ENCODE results near the gene ENGASE.

Gene ENGASE

DNA sequence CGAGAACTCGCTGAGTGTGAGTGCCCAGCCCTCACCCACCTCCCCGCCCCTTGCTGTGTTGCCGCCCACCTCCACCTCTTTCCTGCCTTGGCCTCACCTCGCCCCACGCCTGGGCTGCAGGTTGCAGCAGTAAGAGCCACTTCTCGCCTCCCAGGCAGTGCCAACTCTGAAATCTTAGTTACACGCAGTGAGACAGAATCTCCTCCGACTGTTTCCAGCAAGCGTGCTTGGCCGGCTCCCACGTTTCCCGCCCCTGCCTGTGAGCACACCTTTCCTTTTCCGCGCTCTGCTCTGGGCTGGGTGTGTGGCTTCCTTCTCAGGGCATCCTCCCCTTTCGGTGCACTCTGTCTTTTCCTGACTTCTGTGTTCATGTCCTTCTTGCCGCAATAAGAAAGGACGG is 5.7 kb downstream of the ENGASE start:
- no peak for DNase-seq (ENCODE audit: low read depth)
- TF ChIP-seq, protein P1, sequence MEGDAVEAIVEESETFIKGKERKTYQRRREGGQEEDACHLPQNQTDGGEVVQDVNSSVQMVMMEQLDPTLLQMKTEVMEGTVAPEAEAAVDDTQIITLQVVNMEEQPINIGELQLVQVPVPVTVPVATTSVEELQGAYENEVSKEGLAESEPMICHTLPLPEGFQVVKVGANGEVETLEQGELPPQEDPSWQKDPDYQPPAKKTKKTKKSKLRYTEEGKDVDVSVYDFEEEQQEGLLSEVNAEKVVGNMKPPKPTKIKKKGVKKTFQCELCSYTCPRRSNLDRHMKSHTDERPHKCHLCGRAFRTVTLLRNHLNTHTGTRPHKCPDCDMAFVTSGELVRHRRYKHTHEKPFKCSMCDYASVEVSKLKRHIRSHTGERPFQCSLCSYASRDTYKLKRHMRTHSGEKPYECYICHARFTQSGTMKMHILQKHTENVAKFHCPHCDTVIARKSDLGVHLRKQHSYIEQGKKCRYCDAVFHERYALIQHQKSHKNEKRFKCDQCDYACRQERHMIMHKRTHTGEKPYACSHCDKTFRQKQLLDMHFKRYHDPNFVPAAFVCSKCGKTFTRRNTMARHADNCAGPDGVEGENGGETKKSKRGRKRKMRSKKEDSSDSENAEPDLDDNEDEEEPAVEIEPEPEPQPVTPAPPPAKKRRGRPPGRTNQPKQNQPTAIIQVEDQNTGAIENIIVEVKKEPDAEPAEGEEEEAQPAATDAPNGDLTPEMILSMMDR (conservative IDR thresholded peaks at IDR 0.05; ENCODE audit: low read depth, low read length), result no peak
- H3K4me3 ChIP-seq (ENCODE audit: low read length), result no peak overlapping the region

DNA sequence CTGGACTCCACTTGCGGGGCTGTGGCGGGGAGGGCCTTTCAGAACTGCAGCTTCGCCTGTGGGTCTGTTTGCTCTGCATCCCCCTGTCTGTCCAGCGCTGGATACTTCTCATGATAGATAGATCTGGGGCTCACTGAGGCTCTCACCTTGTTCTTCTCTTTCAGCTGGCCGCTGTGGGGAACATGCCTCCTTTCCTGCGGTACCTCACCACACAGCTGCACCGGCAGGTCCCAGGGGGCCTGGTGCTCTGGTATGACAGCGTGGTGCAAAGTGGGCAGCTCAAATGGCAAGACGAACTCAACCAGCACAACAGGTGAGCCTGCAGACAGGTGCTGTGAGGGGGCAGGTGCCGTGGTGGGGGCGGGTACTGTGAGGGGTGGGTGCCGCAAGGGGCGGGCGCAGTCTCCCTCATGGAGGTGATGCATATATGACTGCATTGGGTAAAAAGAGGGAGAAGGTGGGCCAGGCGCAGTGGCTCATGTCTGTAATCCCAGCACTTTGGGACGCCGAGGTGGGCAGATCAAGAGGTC is 6.2 kb downstream of the ENGASE start:
- TF ChIP-seq, protein P1 (conservative IDR thresholded peaks at IDR 0.05; ENCODE audit: low read depth, low read length), result no peak
- H3K4me3 ChIP-seq (ENCODE audit: low read length), result no peak overlapping the region
- DNase-seq (ENCODE audit: low read depth), result no peak

DNA sequence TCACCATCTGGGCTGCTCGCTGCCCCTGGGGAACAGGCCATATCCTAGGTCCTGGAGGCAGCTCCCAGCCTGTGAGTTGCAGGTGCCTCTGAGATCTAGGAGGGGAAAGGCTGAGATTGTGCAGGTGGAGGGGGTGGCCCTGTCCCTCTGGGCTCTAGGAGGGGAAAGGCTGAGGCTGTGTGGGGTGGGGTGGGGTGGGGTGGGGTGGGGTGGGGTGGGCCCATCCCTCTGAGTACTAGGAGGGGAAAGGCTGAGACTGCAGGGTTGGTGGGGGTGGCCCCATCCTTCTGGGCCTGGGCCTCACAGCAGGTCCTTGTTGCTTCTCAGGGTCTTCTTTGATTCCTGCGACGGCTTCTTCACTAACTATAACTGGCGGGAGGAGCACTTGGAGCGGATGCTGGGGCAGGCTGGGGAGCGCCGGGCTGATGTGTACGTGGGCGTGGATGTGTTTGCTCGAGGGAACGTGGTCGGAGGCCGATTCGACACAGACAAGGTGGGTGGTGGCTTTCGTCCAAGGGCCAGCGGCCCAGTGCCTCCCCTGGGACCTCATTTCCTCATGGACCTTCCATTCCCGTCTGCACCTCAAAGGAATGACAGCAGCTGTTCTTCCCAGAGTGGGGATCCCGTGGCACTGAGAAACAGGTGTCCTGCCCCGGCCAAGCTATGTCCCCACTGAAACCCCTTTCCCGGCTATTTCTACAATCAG is 7.1 kb downstream of the ENGASE start:
- H3K4me3 ChIP-seq (ENCODE audit: low read length), result no peak overlapping the region
- no peak for DNase-seq (ENCODE audit: low read depth)
- TF ChIP-seq, protein P1 (conservative IDR thresholded peaks at IDR 0.05; ENCODE audit: low read depth, low read length), result no peak

DNA sequence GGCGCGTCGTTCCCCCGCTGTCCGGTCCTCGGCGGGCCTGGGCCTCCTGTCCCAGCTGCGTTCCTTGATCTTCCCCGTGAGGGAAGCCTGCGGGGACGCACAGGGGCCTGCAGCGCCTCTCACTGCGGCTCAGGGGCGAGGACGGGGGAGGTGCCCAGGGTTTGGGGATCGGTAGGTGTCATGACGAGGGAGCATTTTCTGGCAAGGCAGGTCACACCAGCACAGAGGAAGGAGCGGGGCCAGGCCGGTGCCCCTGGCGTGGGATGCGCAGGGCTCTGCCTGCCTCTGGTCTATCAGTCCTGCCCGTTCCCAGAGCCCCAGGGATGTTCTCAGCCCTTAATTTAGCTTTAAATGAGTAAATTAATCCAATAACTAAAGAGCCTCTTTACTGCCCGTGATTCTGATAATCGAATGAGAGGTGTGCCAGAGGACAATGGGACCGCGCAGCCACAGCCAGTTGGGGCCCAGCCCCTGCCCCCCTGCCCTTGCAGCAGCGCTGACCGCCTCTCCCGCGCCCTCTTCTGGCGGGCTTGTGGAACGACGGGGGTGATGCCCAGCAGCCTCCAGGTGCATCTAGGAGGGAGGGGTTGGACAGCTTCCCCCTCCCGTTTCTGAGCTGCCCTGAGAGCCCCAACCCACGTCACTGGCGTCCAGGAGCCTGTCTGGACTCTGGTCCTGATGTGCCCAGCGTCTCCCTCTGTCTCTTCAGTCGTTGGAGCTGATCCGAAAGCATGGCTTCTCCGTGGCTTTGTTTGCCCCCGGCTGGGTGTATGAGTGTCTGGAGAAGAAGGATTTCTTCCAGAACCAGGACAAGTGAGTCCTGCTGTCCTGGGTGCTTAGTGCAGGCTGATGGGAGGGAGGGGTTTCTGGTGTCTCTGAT is 7.9 kb downstream of the ENGASE start:
- no peak overlapping the region for H3K4me3 ChIP-seq (ENCODE audit: low read length)
- DNase-seq (ENCODE audit: low read depth), result no peak

DNA sequence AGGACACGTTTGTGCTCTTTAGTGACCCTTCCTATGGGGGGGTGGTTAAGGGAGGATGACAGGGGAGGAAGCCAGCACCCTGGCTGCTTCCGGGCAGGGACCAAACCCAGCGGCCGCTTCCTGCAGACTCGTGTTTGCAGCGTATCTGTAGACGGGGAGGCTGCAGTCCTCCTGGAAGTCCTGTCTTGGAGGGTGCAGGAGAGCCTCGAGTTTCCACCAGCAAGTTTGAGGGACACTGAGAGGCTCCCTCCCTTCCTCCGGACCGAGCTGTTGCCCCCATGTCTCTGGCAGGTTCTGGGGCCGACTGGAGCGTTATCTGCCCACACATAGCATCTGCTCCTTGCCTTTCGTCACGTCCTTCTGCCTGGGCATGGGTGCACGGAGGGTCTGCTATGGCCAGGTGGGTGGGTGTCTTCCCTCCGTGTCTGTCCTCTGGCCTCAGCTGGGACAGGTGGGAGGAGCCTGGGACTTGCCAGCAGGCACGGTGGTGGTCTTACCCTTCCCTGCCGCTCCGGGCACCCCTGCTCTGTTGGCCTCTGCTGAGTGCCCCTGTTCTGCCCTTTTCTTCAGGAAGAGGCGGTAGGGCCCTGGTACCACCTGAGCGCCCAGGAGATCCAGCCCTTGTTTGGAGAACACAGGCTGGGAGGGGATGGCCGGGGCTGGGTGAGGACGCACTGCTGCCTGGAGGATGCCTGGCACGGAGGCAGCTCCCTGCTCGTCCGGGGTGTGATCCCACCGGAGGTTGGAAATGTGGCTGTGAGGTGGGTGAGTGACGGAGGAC is 8.8 kb downstream of the ENGASE start:
- H3K4me3 ChIP-seq (ENCODE audit: low read length), result no peak overlapping the region
- DNase-seq (ENCODE audit: low read depth), result no peak
- TF ChIP-seq, protein P1 (conservative IDR thresholded peaks at IDR 0.05; ENCODE audit: low read depth, low read length), result no peak

More for the DNA sequence above, 7.9 kb downstream of the ENGASE start:
- TF ChIP-seq, protein P1 (conservative IDR thresholded peaks at IDR 0.05; ENCODE audit: low read depth, low read length), result peak; percentile 87

DNA sequence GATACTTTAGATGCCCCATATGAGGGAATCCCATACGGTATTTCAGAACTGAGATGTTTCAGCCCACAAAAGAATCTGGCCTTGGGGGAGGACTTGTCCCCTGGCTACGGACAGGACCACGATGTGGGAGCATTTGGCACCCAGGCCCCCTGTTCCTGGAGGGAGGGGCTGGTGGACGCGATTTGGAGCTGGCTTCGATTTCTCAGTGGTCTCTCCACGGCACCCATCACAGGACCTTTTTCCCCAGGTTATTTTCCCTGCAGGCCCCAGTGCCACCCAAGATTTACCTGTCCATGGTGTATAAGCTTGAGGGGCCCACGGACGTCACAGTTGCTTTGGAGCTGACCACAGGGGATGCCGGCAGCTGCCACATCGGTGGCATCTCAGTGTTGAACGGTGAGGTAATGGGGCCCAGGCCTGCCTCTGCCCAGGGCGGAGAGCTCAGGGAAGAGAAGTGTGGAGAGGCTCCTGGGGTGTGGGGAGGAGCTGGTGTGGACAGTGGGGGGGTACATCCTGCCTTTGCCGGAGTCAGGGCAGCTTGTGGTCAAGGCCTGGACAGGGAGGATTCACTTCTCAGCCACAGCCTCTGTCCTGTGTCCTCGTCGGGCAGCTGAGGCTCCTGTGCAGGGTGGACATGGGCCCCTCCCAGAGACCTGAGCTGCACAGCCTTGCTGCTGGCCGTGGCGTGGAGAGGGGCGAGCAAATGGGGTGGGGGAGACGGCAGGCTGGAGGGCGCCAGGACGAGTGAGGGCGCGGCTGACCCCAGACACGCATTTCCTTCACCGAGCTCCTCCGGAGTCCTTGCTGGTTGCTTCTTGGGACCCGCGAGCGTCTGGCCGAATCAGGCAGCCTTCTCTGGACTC is 9.9 kb downstream of the ENGASE start:
- TF ChIP-seq, protein P1 (conservative IDR thresholded peaks at IDR 0.05; ENCODE audit: low read depth, low read length), result no peak
- no peak overlapping the region for H3K4me3 ChIP-seq (ENCODE audit: low read length)
- DNase-seq (ENCODE audit: low read depth), result no peak

Measured in retinal pigment epithelial cell (primary cell).